Muscle layer of colon (tissue), 2 donors: Measurements from ENCODE around the gene FAF1.
"Not testable (repeated sequence)": the region's sequence is repeated elsewhere in the genome, so short reads cannot be mapped to it uniquely, and the experiment has no call there.

Source experiments
- H3K27ac ChIP-seq: one replicate; pipeline ENCODE4 v1.7.0; 2013; ENCODE audit warnings: low read depth, mild to moderate bottlenecking, low read length, moderate library complexity
- H3K27me3 ChIP-seq, 2 donors: one replicate each; pipeline ENCODE4 v1.7.0; 2013; ENCODE audit warnings: low read length in 2 of 2, mild to moderate bottlenecking in 2 of 2; ENCODE audit not compliant: insufficient read depth in 2 of 2, control insufficient read depth in 1 of 2
- H3K36me3 ChIP-seq: one replicate; pipeline ENCODE4 v1.7.0; 2013; ENCODE audit warnings: mild to moderate bottlenecking, low read length; ENCODE audit not compliant: insufficient read depth
- H3K4me1 ChIP-seq: one replicate; pipeline ENCODE4 v1.7.0; 2013; ENCODE audit warnings: mild to moderate bottlenecking, low read length; ENCODE audit not compliant: insufficient read depth
- H3K4me3 ChIP-seq, 2 donors: one replicate each; pipeline ENCODE4 v1.7.0; 2013; ENCODE audit warnings: low read length in 2 of 2, low read depth in 1 of 2, mild to moderate bottlenecking in 1 of 2, moderate library complexity in 1 of 2
- H3K9ac ChIP-seq: one replicate; pipeline ENCODE4 v1.7.0; 2013; ENCODE audit warnings: low read length
- H3K9me3 ChIP-seq: one replicate; pipeline ENCODE4 v1.7.0; 2013; ENCODE audit warnings: mild to moderate bottlenecking, low read length
- donor health status: abdominal sarcoma.
- donor health status: Adenocarcinoma of cecum.

The FAF1 gene

GRCh38 chr1:50929376-50929958 lies 30.6 kb downstream of the FAF1 start:
- Histone ChIP-seq H3K9me3 (no peaks in the 10 kb centered on the region), H3K4me1 (no peaks in the 10 kb centered on the region), H3K9ac (no peak overlapping the region), H3K27ac (no peak overlapping the region), H3K36me3 (no peaks in the 10 kb centered on the region), H3K4me3 (no peak overlapping the region), H3K27me3 (no peaks in the 10 kb centered on the region)

DNA sequence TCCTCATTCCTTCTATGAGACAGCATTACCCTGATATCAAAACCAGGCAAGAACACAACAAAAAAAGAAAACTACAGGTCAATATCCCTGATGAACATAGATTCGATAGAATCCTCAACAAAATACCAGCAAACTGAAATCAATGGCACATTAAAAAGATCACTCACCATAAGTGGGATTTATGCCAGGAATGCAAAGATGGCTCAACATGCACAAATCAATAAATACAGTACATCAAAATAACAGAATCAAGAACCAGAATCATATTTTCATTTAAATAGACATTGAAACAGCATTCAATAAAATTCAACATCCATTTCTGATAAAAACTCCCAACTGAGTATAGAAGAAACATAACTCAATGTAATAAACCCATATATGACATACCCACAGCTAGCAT lies 36.5 kb downstream of the FAF1 start:
- H3K9me3 ChIP-seq, result no peaks in the 10 kb centered on the region
- H3K27me3 ChIP-seq, result no peaks in the 10 kb centered on the region
- H3K9ac ChIP-seq, result no peak overlapping the region
- H3K4me1 ChIP-seq, result no peaks in the 10 kb centered on the region
- no peak overlapping the region for H3K27ac ChIP-seq
- H3K4me3 ChIP-seq, result no peak overlapping the region
- no peaks in the 10 kb centered on the region for H3K36me3 ChIP-seq

DNA sequence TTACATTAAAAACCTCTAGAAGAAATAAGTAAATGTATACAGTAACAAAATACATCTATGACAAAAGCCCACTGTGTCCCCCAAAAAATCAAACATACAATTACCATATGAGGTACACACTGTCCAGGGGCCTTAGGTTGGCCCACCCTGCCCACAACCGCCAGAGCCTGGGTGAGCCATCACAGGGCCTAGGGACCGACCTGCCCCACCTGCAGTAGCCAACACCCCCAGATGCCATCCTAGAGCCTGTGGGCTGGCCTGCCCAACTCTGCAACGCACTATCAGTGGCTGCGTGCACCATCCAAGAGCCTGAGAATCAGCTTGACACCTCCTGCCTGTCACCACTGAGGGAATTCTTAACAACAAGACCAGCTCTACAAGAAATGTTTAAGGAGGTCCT lies 39.0 kb downstream of the FAF1 start:
- Histone ChIP-seq H3K27me3 (no peaks in the 10 kb centered on the region), H3K9ac (no peak overlapping the region), H3K27ac (no peak overlapping the region), H3K36me3 (no peaks in the 10 kb centered on the region), H3K4me3 (no peak overlapping the region), H3K4me1 (no peaks in the 10 kb centered on the region), H3K9me3 (no peaks in the 10 kb centered on the region)

GRCh38 chr1:50920409-50920808 lies 39.7 kb downstream of the FAF1 start:
- Histone ChIP-seq H3K4me3 (no peak overlapping the region), H3K9ac (no peak overlapping the region), H3K9me3 (no peaks in the 10 kb centered on the region), H3K27me3 (no peaks in the 10 kb centered on the region), H3K36me3 (no peaks in the 10 kb centered on the region), H3K27ac (no peak overlapping the region), H3K4me1 (no peaks in the 10 kb centered on the region)

DNA sequence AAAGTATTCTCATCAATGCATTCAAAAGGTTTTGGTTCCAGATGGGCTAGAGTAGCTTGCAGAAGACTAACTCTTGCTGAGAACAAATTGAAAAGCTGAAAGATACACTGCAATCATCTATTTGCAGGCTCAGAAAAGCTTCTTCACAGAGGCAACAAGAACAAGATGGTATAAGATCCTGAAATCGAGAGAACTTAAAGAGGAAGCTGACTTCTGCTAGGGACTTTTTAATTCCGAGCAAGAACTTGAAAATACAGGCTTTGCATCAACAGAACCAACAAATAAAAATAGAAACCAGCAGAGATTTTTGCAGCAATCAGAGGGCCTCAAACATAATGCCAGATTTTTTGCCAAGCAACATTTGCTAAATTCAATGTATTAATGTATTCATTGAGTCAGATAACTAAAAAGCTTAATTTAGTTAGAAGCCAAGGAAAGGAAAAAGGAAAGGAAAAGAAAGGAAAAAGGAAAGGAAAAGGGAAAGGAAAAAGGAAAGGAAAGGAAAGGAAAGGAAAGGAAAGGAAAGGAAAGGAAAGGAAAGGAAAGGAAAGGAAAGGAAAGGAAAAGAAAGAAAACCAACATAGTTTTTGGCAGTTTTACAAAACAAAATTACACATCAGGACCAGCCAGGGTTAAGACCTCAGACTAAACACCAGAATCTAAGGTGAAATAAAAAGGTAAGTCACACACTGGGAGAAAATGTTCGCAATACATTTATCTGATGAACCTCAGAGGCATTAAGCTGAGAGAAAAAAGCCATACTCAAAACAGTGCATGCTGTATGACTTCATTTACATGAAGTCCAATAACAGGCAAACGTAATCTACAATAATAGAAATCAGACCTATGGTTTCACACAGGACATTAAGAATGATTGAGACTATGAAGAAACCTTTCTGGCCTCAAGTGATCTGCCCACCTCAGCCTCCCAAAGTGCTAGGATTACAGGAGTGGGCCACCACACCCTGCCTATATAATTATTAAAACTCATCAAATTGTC lies 42.6 kb downstream of the FAF1 start:
- no peaks in the 10 kb centered on the region for H3K27me3 ChIP-seq
- H3K9ac ChIP-seq, result no peak overlapping the region
- H3K4me1 ChIP-seq, result no peaks in the 10 kb centered on the region
- H3K27ac ChIP-seq, result no peak overlapping the region
- H3K4me3 ChIP-seq, result no peak overlapping the region
- H3K36me3 ChIP-seq, result no peaks in the 10 kb centered on the region
- H3K9me3 ChIP-seq, result no peaks in the 10 kb centered on the region

DNA sequence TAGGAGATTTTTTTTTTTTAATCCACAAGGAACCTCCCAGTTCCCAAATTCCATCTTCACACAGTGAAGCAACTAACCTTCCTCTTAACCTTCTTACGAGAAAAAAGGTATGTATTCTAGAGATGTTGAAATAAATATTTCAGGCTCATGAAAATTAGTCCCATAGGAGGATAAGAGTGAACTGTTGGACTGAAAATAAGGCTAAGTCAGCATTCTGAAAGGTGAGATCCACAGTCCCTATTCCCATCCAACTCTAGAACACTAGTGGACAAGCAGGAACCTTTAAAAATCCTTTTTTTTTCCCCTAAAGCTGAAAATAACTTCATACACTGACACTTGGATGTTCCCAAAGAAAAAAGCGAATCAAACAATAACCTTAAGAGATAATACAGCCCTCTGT lies 44.4 kb downstream of the FAF1 start:
- no peaks in the 10 kb centered on the region for H3K36me3 ChIP-seq
- no peaks in the 10 kb centered on the region for H3K9me3 ChIP-seq
- H3K4me3 ChIP-seq, result no peak overlapping the region
- no peak overlapping the region for H3K27ac ChIP-seq
- no peaks in the 10 kb centered on the region for H3K4me1 ChIP-seq
- H3K27me3 ChIP-seq, result no peaks in the 10 kb centered on the region
- H3K9ac ChIP-seq, result no peak overlapping the region

GRCh38 chr1:50913954-50914353 lies 46.1 kb downstream of the FAF1 start:
- Histone ChIP-seq H3K36me3 (no peaks in the 10 kb centered on the region), H3K4me3 (no peak overlapping the region), H3K9me3 (no peaks in the 10 kb centered on the region), H3K4me1 (no peaks in the 10 kb centered on the region), H3K27me3 (no peaks in the 10 kb centered on the region), H3K27ac (no peak overlapping the region), H3K9ac (no peak overlapping the region)

DNA sequence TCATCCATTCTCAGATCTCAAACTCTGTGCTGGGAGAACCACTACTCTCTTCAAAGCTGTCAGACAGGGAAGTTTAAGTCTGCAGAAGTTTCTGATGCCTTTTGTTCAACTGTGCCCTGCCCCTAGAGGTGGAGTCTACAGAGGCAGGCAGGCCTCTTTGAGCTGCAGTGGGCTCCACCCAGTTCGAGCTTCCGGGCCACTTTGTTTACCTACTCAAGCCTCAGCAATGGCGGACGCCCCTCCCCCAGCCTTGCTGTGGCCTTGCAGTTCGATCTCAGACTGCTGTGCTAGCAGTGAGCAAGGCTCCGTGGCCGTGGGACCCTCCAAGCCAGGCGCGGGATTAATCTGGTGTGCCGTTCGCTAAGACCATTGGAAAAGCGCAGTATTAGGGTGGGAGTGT lies 49.7 kb downstream of the FAF1 start:
- H3K36me3 ChIP-seq, H3K27ac ChIP-seq, H3K4me3 ChIP-seq, H3K9ac ChIP-seq, H3K27me3 ChIP-seq, H3K4me1 ChIP-seq, H3K9me3 ChIP-seq: not testable (repeated sequence)

GRCh38 chr1:50907610-50908009 lies 52.5 kb downstream of the FAF1 start:
- H3K27ac ChIP-seq, H3K9me3 ChIP-seq, H3K36me3 ChIP-seq, H3K4me3 ChIP-seq, H3K9ac ChIP-seq, H3K27me3 ChIP-seq, H3K4me1 ChIP-seq: not testable (repeated sequence)

GRCh38 chr1:50906050-50906449 lies 54.0 kb downstream of the FAF1 start:
- H3K36me3 ChIP-seq, H3K4me1 ChIP-seq, H3K9me3 ChIP-seq: not testable (repeated sequence)

GRCh38 chr1:50902419-50902818 lies 57.6 kb downstream of the FAF1 start:
- Histone ChIP-seq H3K4me1 (no peaks in the 10 kb centered on the region), H3K9me3 (no peaks in the 10 kb centered on the region), H3K4me3 (no peak overlapping the region), H3K27me3 (no peaks in the 10 kb centered on the region), H3K36me3 (no peaks in the 10 kb centered on the region), H3K27ac (no peak overlapping the region), H3K9ac (no peak overlapping the region)

More at GRCh38 chr1:50906050-50906449, 54.0 kb downstream of the FAF1 start:
- H3K27ac ChIP-seq, H3K4me3 ChIP-seq, H3K9ac ChIP-seq, H3K27me3 ChIP-seq: not testable (repeated sequence)

- no peak overlapping the region for H3K4me3 ChIP-seq
- H3K27ac ChIP-seq, result no peak overlapping the region
- no peaks in the 10 kb centered on the region for H3K9me3 ChIP-seq
- no peaks in the 10 kb centered on the region for H3K27me3 ChIP-seq
- no peaks in the 10 kb centered on the region for H3K36me3 ChIP-seq
- H3K9ac ChIP-seq, result no peak overlapping the region
- no peaks in the 10 kb centered on the region for H3K4me1 ChIP-seq
These were observed 58.2 kb downstream of the FAF1 start for GRCh38 chr1:50901872-50902271.
